MM.1S (cell line): Measurements from ENCODE around the gene FAM124A.

Experiments
- EZH2 ChIP-seq: fragments of 300-600 bp; sonication (generic); optimal IDR thresholded peaks from 2 replicates; pipeline ENCODE3; 2017; ENCODE audit warnings: low read depth, mild to moderate bottlenecking, antibody characterized with exemption, low read length, mixed read lengths
- EZH2phosphoT487 ChIP-seq: fragments of 300-600 bp; sonication (generic); IDR thresholded peaks from 2 replicates; pipeline ENCODE4 v1.6.1; 2018; ENCODE audit warnings: antibody characterized with exemption, low read length
- TF ChIP-seq, protein P1 (sequence below): fragments of 300-600 bp; sonication (generic); IDR thresholded peaks from 2 replicates; pipeline ENCODE4 v1.5.1; 2016; ENCODE audit warnings: antibody characterized with exemption, low read length, mixed read lengths

DNA sequence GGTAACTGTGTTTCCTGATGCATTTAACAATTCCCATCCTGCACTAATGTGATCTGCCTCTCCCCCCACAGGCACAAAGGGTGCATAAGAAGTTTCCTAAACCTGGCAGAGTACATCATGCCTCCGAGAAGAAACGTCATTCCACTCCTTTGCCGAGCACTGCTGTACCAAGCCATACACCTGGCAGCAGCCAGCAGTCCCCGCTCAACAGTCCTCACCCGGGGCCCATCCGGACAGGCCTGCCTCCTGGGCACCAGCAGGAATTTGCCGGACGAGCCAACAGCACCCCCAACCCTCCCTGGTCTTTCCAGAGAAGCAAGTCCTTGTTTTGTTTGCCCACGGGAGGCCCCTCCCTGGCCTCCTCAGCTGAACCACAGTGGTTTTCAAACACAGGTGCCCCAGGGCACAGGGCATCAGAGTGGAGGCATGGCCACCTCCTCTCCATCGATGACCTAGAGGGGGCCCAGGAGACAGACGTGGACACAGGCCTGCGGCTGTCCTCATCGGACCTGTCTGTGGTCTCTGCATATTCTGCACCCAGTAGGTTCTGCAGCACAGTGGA lies 58.3 kb downstream of the FAM124A start:
- TF ChIP-seq, protein P1, sequence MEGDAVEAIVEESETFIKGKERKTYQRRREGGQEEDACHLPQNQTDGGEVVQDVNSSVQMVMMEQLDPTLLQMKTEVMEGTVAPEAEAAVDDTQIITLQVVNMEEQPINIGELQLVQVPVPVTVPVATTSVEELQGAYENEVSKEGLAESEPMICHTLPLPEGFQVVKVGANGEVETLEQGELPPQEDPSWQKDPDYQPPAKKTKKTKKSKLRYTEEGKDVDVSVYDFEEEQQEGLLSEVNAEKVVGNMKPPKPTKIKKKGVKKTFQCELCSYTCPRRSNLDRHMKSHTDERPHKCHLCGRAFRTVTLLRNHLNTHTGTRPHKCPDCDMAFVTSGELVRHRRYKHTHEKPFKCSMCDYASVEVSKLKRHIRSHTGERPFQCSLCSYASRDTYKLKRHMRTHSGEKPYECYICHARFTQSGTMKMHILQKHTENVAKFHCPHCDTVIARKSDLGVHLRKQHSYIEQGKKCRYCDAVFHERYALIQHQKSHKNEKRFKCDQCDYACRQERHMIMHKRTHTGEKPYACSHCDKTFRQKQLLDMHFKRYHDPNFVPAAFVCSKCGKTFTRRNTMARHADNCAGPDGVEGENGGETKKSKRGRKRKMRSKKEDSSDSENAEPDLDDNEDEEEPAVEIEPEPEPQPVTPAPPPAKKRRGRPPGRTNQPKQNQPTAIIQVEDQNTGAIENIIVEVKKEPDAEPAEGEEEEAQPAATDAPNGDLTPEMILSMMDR = no peak
- TF ChIP-seq EZH2phosphoT487 (no peak), EZH2 (no peak)
